CD14-positive monocyte (primary cell): Measurements from ENCODE around the gene UBE2E1. TPM values are rescaled to one million over a fixed set of nuclear protein-coding genes. Genes with fewer than 3 reads are reported as not detected.

Experiments used
- DNase-seq, 3 donors: peaks; one replicate each; pipeline ENCODE4 v3.0.0-alpha.2; 2011 to 2022
- H2AFZ ChIP-seq: 2 replicates; pipeline ENCODE4 v1.6.0; 2012; ENCODE audit warnings: mild to moderate bottlenecking, low read depth, low read length, inconsistent platforms; ENCODE audit not compliant: insufficient read depth, poor library complexity, severe bottlenecking
- H3K27ac ChIP-seq, 2 donors: 1 replicate in 1 of 2; 2 replicates in 1 of 2; pipeline ENCODE4 v1.5.1; 2012 to 2013; ENCODE audit warnings: low read length in 2 of 2, control low read depth in 1 of 2, inconsistent platforms in 1 of 2, low read depth in 1 of 2, mild to moderate bottlenecking in 1 of 2
- H3K27me3 ChIP-seq, 2 donors: one replicate each; pipeline versions ENCODE4 v1.6.0 to v1.6.1; 2011 to 2013; ENCODE audit warnings: low read length in 2 of 2; ENCODE audit not compliant: control insufficient read depth in 2 of 2, insufficient read depth in 2 of 2
- H3K36me3 ChIP-seq, 2 donors: replicated peaks in 1 of 2; 1 replicate in 1 of 2; 2 replicates in 1 of 2; pipeline versions ENCODE4 v1.5.1 to v1.6.1; 2012 to 2013; ENCODE audit warnings: low read length in 2 of 2, control low read depth in 1 of 2, inconsistent platforms in 1 of 2, mild to moderate bottlenecking in 1 of 2; ENCODE audit not compliant: insufficient read depth in 2 of 2, control insufficient read depth in 1 of 2
- H3K4me1 ChIP-seq, 2 donors: 1 replicate in 1 of 2; 2 replicates in 1 of 2; pipeline versions ENCODE4 v1.5.1 to v1.6.1; 2012 to 2013; ENCODE audit warnings: low read length in 2 of 2, control low read depth in 1 of 2, inconsistent platforms in 1 of 2, mild to moderate bottlenecking in 1 of 2, moderate library complexity in 1 of 2; ENCODE audit not compliant: insufficient read depth in 2 of 2, control insufficient read depth in 1 of 2
- H3K4me2 ChIP-seq: replicated peaks from 2 replicates; pipeline ENCODE3; 2012; ENCODE audit warnings: low read length, moderate library complexity, mild to moderate bottlenecking; ENCODE audit not compliant: poor library complexity, severe bottlenecking; ENCODE audit errors: extremely low read depth
- H3K4me3 ChIP-seq, 3 experiments: fragments of 200-600 bp in 1 of 3; sonication (generic) in 1 of 3; replicated peaks in 1 of 3; 1 replicate in 2 of 3; 2 replicates in 1 of 3; pipeline ENCODE4 v1.5.1; 2011 to 2013; ENCODE audit warnings: low read length in 3 of 3, mild to moderate bottlenecking in 3 of 3, control low read depth in 2 of 3, low read depth in 2 of 3, inconsistent platforms in 1 of 3, moderate library complexity in 1 of 3
- H3K79me2 ChIP-seq: 2 replicates; pipeline ENCODE4 v1.6.0; 2012; ENCODE audit warnings: mild to moderate bottlenecking, control low read depth, inconsistent platforms, low read length, moderate library complexity; ENCODE audit not compliant: insufficient read depth
- H3K9ac ChIP-seq: 2 replicates; pipeline ENCODE4 v1.6.0; 2017; ENCODE audit warnings: low read length, mild to moderate bottlenecking; ENCODE audit not compliant: insufficient read depth, poor library complexity, severe bottlenecking
- H3K9me3 ChIP-seq, 2 donors: replicated peaks in 1 of 2; 1 replicate in 1 of 2; 2 replicates in 1 of 2; pipeline versions ENCODE4 v1.5.1 to v1.6.1; 2012 to 2013; ENCODE audit warnings: low read length in 2 of 2, control low read depth in 1 of 2; ENCODE audit not compliant: control insufficient read depth in 1 of 2, insufficient read depth in 1 of 2
- H4K20me1 ChIP-seq: 2 replicates; pipeline ENCODE4 v1.6.0; 2012; ENCODE audit warnings: mild to moderate bottlenecking, low read length, control low read depth, moderate library complexity; ENCODE audit not compliant: insufficient read depth
- H3K27ac Mint-ChIP-seq, 7 donors: one replicate each; pipeline ENCODE4 v1.8.0; 2020; ENCODE audit warnings: mild to moderate bottlenecking in 7 of 7, mixed read lengths in 7 of 7, moderate library complexity in 6 of 7, inconsistent platforms in 2 of 7
- H3K27me3 Mint-ChIP-seq, 3 donors: one replicate each; pipeline ENCODE4 v1.8.0; 2021 to 2022; ENCODE audit warnings: low read depth in 3 of 3, mild to moderate bottlenecking in 3 of 3, mixed read lengths in 3 of 3, moderate library complexity in 3 of 3, inconsistent platforms in 1 of 3
- H3K36me3 Mint-ChIP-seq, 2 donors: one replicate each; pipeline ENCODE4 v1.8.0; 2020; ENCODE audit warnings: mixed read lengths in 2 of 2, inconsistent platforms in 1 of 2, mild to moderate bottlenecking in 1 of 2
- H3K4me1 Mint-ChIP-seq: one replicate; pipeline ENCODE4 v1.8.0; 2020; ENCODE audit warnings: mild to moderate bottlenecking, mixed read lengths
- H3K4me3 Mint-ChIP-seq, 2 donors: one replicate each; pipeline ENCODE4 v1.8.0; 2020; ENCODE audit warnings: mild to moderate bottlenecking in 2 of 2, mixed read lengths in 2 of 2, moderate library complexity in 1 of 2
- H3K9me3 Mint-ChIP-seq, 7 donors: one replicate each; pipeline ENCODE4 v1.8.0; 2020 to 2022; ENCODE audit warnings: mixed read lengths in 7 of 7, mild to moderate bottlenecking in 6 of 7, moderate library complexity in 6 of 7, inconsistent platforms in 2 of 7
- WGBS: methylation state at CpG from one replicate; pipeline ENCODE4 v1.1.5; 2013; ENCODE audit warnings: missing lambda C conversion rate; ENCODE audit not compliant: insufficient coverage; 5-methylcytosine and 5-hydroxymethylcytosine counted together
- intact Hi-C, 2 donors: fragments of 100-400 bp; cut with micrococcal nuclease; formaldehyde crosslinking; loops; one replicate each; pipeline versions ENCODE4 v1.15.0 to v1.15.1; 2023
- polyA plus RNA-seq, 3 donors: library from polyadenylated mRNA; depleted of rRNA in 1 of 3; unstranded in 2 of 3; stranded (reverse) in 1 of 3; fragments of 300-500 nt in 2 of 3; fragments of >200 nt in 1 of 3; fragmentation: Illumina TruSeq in 2 of 3; gene quantifications; 1 replicate in 2 of 3; 2 replicates in 1 of 3; pipeline ENCODE4 v1.2.3, GENCODE V29; 2012 to 2021
- TF ChIP-seq, protein P1 (sequence below): fragments of 200-600 bp; IDR thresholded peaks from one replicate; pipeline ENCODE4 v1.8.0; 2022; ENCODE audit warnings: antibody characterized with exemption, mild to moderate bottlenecking

The UBE2E1 gene
- polyA plus RNA-seq, 3 donors, result 31.3 to 60.2 (median 34.6) TPM

DNA sequence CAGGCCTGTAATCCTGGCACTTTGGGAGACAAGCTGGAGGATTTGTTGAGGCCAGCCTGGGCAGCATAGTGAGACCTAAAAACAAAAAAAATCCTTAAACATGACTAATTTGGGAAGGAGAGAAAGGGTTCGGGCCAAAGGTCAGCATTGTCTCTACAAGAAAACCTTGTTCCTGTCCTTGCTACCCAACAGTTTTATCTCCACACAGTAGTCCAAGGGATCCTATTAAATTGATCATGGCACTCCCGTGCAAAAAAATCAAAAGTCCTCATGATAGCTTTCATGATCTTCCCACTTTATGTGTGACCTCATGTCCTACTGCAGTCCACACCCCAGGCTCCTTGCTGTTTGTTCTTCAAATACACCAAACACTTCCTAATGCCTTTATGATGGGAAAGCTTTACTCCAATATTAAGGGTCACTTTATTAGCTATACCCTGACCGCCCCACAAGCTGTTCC, 115.3 kb downstream of the UBE2E1 start:
- Mint-ChIP-seq H3K4me3 (no peak overlapping the region), H3K9me3 (peaks cover 0 to 2% (median 0%) of the 10 kb centered on the region in 7 donors), H3K4me1 (peaks cover 31% of the 10 kb centered on the region), H3K27me3 (peaks cover 3 to 4% (median 3%) of the 10 kb centered on the region in 3 donors), H3K27ac (peak overlapping the region in 3 of 7 donors; percentile 9 to 18 (median 10)), H3K36me3 (peaks cover 36 to 40% of the 10 kb centered on the region in 2 donors)
- Histone ChIP-seq H2AFZ (no peak overlapping the region), H3K27ac (peak overlapping the region in 1 of 2 donors; percentile 3), H3K9me3 (no peaks in the 10 kb centered on the region), H3K9ac (no peak overlapping the region), H3K4me1 (peaks cover 16 to 22% of the 10 kb centered on the region in 2 donors), H3K27me3 (no peaks in the 10 kb centered on the region), H3K36me3 (peaks cover 22 to 52% of the 10 kb centered on the region in 2 donors), H3K79me2 (peaks cover 21% of the 10 kb centered on the region), H3K4me2 (no peak overlapping the region), H4K20me1 (peaks cover 32% of the 10 kb centered on the region), H3K4me3 (no peak overlapping the region)
- WGBS, result 80% methylated on average over 1 of the region's 3 CpGs
- TF ChIP-seq, protein P1, sequence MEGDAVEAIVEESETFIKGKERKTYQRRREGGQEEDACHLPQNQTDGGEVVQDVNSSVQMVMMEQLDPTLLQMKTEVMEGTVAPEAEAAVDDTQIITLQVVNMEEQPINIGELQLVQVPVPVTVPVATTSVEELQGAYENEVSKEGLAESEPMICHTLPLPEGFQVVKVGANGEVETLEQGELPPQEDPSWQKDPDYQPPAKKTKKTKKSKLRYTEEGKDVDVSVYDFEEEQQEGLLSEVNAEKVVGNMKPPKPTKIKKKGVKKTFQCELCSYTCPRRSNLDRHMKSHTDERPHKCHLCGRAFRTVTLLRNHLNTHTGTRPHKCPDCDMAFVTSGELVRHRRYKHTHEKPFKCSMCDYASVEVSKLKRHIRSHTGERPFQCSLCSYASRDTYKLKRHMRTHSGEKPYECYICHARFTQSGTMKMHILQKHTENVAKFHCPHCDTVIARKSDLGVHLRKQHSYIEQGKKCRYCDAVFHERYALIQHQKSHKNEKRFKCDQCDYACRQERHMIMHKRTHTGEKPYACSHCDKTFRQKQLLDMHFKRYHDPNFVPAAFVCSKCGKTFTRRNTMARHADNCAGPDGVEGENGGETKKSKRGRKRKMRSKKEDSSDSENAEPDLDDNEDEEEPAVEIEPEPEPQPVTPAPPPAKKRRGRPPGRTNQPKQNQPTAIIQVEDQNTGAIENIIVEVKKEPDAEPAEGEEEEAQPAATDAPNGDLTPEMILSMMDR, result no peak
- DNase-seq, result no peak
- intact Hi-C loops, result no loop called here

DNA sequence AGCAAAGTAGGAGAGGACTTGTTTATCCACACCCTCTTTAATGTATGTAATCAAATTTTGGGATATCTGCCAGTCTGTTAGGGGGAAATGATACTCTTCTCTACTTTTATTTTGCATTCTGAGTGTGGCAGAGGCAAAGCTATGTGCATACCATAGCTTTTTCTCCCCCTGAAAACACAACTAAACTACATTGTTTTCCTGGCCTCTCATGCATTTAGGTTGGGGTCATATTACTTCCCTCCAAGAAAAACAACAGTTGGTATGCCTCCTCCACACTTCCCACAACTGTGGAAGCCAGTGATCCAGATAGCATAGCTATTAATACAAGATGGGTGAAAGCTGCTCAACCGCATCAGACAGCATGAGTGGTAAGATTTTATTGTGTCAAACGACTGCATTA, 118.0 kb downstream of the UBE2E1 start:
- peaks cover 0 to 2% (median 0%) of the 10 kb centered on the region in 7 donors for H3K9me3 Mint-ChIP-seq
- peaks cover 2% of the 10 kb centered on the region for H3K79me2 ChIP-seq
- TF ChIP-seq, protein P1, result no peak
- peaks cover 18% of the 10 kb centered on the region for H4K20me1 ChIP-seq
- no CpG with 5 or more reads among the region's 2 CpGs for WGBS
- no peaks in the 10 kb centered on the region for H3K9me3 ChIP-seq
- H3K27ac Mint-ChIP-seq, result no peak overlapping the region
- H3K4me3 ChIP-seq, result no peak overlapping the region
- H3K4me1 ChIP-seq, result peaks cover 0 to 8% of the 10 kb centered on the region in 2 donors
- no peak overlapping the region for H3K9ac ChIP-seq
- H3K4me1 Mint-ChIP-seq, result peaks cover 26% of the 10 kb centered on the region
- peaks cover 18 to 41% of the 10 kb centered on the region in 2 donors for H3K36me3 ChIP-seq
- H3K36me3 Mint-ChIP-seq, result peaks cover 25 to 28% of the 10 kb centered on the region in 2 donors
- intact Hi-C loops, result no loop called here
- no peaks in the 10 kb centered on the region for H3K27me3 ChIP-seq
- no peak for DNase-seq
- H3K4me2 ChIP-seq, result no peak overlapping the region
- no peak overlapping the region for H3K4me3 Mint-ChIP-seq
- no peak overlapping the region for H3K27ac ChIP-seq
- no peaks in the 10 kb centered on the region for H3K27me3 Mint-ChIP-seq
- H2AFZ ChIP-seq, result no peak overlapping the region
